HCT116 (cell line): Measurements from ENCODE around the gene GOLGA8Q. TPM values are rescaled to one million over a fixed set of nuclear protein-coding genes. Genes with fewer than 3 reads are reported as not detected.
A peak's percentile ranks its signal among the peaks of the same experiment; 100 is the strongest.
"Not testable (repeated sequence)": the region's sequence is repeated elsewhere in the genome, so short reads cannot be mapped to it uniquely, and the experiment has no call there.

ENCODE experiments used
- ATAC-seq: fragments of 200-7000 bp; cut with Tn5 transposase; 2 replicates; pipeline ENCODE4 v1.9.1; 2020; ENCODE audit warnings: mild to moderate bottlenecking, moderate library complexity
- Bru-seq: library from RNA; stranded (reverse); fragments of 400-500 nt; gene quantifications from one replicate; lab custom pipeline; 2021; lab: Mats Ljungman, UMichigan
- BruChase-seq, 2 experiments: library from RNA; stranded (reverse); fragments of 400-500 nt; gene quantifications; one replicate each; lab custom pipeline; 2021; lab: Mats Ljungman, UMichigan
- BruUV-seq: library from RNA; stranded (reverse); fragments of 400-500 nt; replicated peaks from 2 replicates; lab custom pipeline; 2021; lab: Mats Ljungman, UMichigan
- CTCF ChIA-PET: fragments of 300-600 bp; sonication (Branson Sonifier 250); formaldehyde crosslinking; loops from one replicate; lab custom pipeline; 2021; ENCODE audit warnings: antibody characterized with exemption; lab: Charles Lee
- POLR2A ChIA-PET: fragments of 300-600, 350-600 bp; sonication (Branson Sonifier 250); formaldehyde crosslinking; loops from one replicate; lab custom pipeline; 2021; ENCODE audit warnings: antibody characterized with exemption; lab: Charles Lee
- RAD21 ChIA-PET, 2 experiments: fragments of 300-600 bp; sonication (Branson Sonifier 250); formaldehyde crosslinking; loops; one replicate each; lab custom pipeline; 2023; ENCODE audit warnings: low total read pairs in 2 of 2; ENCODE audit not compliant: uncharacterized antibody in 2 of 2, unreplicated experiment in 2 of 2, low non-redundant PET in 1 of 2; lab: Charles Lee
- DNase-seq: peaks from one replicate; pipeline ENCODE4 v3.0.0-alpha.2; 2010; ENCODE audit warnings: low read depth, low spot score
- H2AFZ ChIP-seq: fragments of 200-600 bp; shearing (Covaris generic), sonication (generic); 2 replicates; pipeline ENCODE4 v1.6.1; 2017; ENCODE audit warnings: low read depth, mixed run types, mixed read lengths, antibody characterized with exemption, low read length; ENCODE audit not compliant: poor library complexity, severe bottlenecking
- H3K27ac ChIP-seq: 2 replicates; pipeline ENCODE4 v1.5.1; 2012; ENCODE audit warnings: low read depth, low read length
- H3K27me3 ChIP-seq: fragments of 200-600 bp; sonication (generic); 2 replicates; pipeline ENCODE4 v1.6.1; 2016; ENCODE audit warnings: mixed run types, low read length, mixed read lengths; ENCODE audit not compliant: insufficient read depth
- H3K36me3 ChIP-seq, 2 experiments: fragments of 200-500 bp in 1 of 2; fragments of 200-600 bp in 1 of 2; sonication (Bioruptor generic) in 1 of 2; sonication (generic) in 1 of 2; 2 replicates each; pipeline versions ENCODE4 v1.5.1 to v1.6.1; 2014 to 2016; ENCODE audit warnings: low read length in 2 of 2, inconsistent platforms in 1 of 2, mixed read lengths in 1 of 2, mixed run types in 1 of 2; ENCODE audit not compliant: insufficient read depth in 2 of 2, control insufficient read depth in 1 of 2
- H3K4me1 ChIP-seq, 2 experiments: fragments of 200-600 bp in 1 of 2; sonication (generic) in 1 of 2; 2 replicates each; pipeline versions ENCODE4 v1.5.1 to v1.6.1; 2012 to 2017; ENCODE audit warnings: low read length in 2 of 2, inconsistent platforms in 1 of 2, mild to moderate bottlenecking in 1 of 2, mixed read lengths in 1 of 2, mixed run types in 1 of 2, moderate library complexity in 1 of 2; ENCODE audit not compliant: insufficient read depth in 2 of 2, control insufficient read depth in 1 of 2
- H3K4me2 ChIP-seq: fragments of 200-600 bp; sonication (generic); 2 replicates; pipeline ENCODE4 v1.6.1; 2017; ENCODE audit warnings: mixed run types, low read length, mixed read lengths
- H3K4me3 ChIP-seq, 2 experiments: fragments of 200-600 bp in 1 of 2; sonication (generic) in 1 of 2; replicated peaks in 1 of 2; 2 replicates each; pipeline ENCODE4 v1.5.1; 2011 to 2016; ENCODE audit warnings: low read length in 2 of 2, control low read depth in 1 of 2, low read depth in 1 of 2, mild to moderate bottlenecking in 1 of 2, mixed read lengths in 1 of 2, mixed run types in 1 of 2
- H3K79me2 ChIP-seq: fragments of 200-600 bp; sonication (generic); 2 replicates; pipeline ENCODE4 v1.6.1; 2017; ENCODE audit warnings: mild to moderate bottlenecking, mixed run types, low read length, moderate library complexity, mixed read lengths; ENCODE audit not compliant: insufficient read depth
- H3K9ac ChIP-seq: fragments of 200-600 bp; sonication (generic); 2 replicates; pipeline ENCODE4 v1.6.1; 2016; ENCODE audit warnings: low read length, mixed read lengths
- H3K9me2 ChIP-seq: fragments of 200-600 bp; sonication (generic), shearing (Covaris generic); 2 replicates; pipeline ENCODE4 v1.6.1; 2017; ENCODE audit warnings: mixed run types, mild to moderate bottlenecking, moderate library complexity; ENCODE audit not compliant: insufficient read depth
- H3K9me3 ChIP-seq, 2 experiments: fragments of 200-500 bp in 1 of 2; fragments of 200-600 bp in 1 of 2; sonication (Bioruptor generic) in 1 of 2; sonication (generic) in 1 of 2; 2 replicates each; pipeline ENCODE4 v1.6.1; 2014 to 2017; ENCODE audit warnings: low read length in 2 of 2, mixed read lengths in 2 of 2, inconsistent platforms in 1 of 2, low read depth in 1 of 2, mild to moderate bottlenecking in 1 of 2, mixed run types in 1 of 2, moderate library complexity in 1 of 2; ENCODE audit not compliant: control insufficient read depth in 1 of 2, insufficient read depth in 1 of 2
- H4K20me1 ChIP-seq: fragments of 200-600 bp; sonication (generic), shearing (Covaris generic); 2 replicates; pipeline ENCODE4 v1.6.1; 2017; ENCODE audit warnings: mixed run types, mild to moderate bottlenecking, moderate library complexity; ENCODE audit not compliant: insufficient read depth
- intact Hi-C: fragments of 100-400 bp; cut with micrococcal nuclease; formaldehyde crosslinking; loops from 2 replicates; pipeline ENCODE4 v1.10.0; 2022
- long read RNA-seq: library from polyadenylated mRNA; unstranded; transcript quantifications from one replicate; pipeline ENCODE4 v2.0.0, GENCODE V29; 2021; ENCODE audit not compliant: unreplicated experiment
- polyA plus RNA-seq: library from polyadenylated mRNA; unstranded; fragments of >200 nt; gene quantifications from 2 replicates; pipeline ENCODE4 v1.2.1, GENCODE V29; 2012; ENCODE audit warnings: missing spikeins
- total RNA-seq: library from RNA; stranded (reverse); gene quantifications from one replicate; pipeline ENCODE4 v1.2.1, GENCODE V29; 2021; ENCODE audit not compliant: unreplicated experiment

GOLGA8Q gene
- not detected for total RNA-seq
- 0.10 TPM in 1 of 2 replicates, not detected in the other for polyA plus RNA-seq
- Bru-seq, nascent RNA = percentile 15 among the genes with signal in this experiment
- BruChase-seq, experiment 1, labeled RNA remaining after a 6-hour chase = percentile 20 among the genes with signal in this experiment
- percentile 22 among the genes with signal in this experiment for BruChase-seq, experiment 2, labeled RNA remaining after a 2-hour chase
- long read RNA-seq = 0 reads

- BruUV-seq, H3K79me2 ChIP-seq, intact Hi-C loops, DNase-seq, H3K27me3 ChIP-seq, CTCF ChIA-PET, H3K4me3 ChIP-seq, H3K36me3 ChIP-seq, H3K9me3 ChIP-seq, H3K4me2 ChIP-seq, ATAC-seq, H3K4me1 ChIP-seq, RAD21 ChIA-PET, H3K27ac ChIP-seq, POLR2A ChIA-PET, H2AFZ ChIP-seq, H4K20me1 ChIP-seq, H3K9me2 ChIP-seq, H3K9ac ChIP-seq: not testable (repeated sequence)
Observed at GRCh38 chr15:30551750-30552149, at the start of gene GOLGA8Q. Gene GOLGA8Q (plus strand): TSS chr15:30552050. CDS start chr15:30552078, 28 bp downstream.

GRCh38 chr15:30502904-30503781 is 48.7 kb upstream of the GOLGA8Q start:
- H3K4me2 ChIP-seq, ATAC-seq, H3K9me2 ChIP-seq, H3K4me3 ChIP-seq, H4K20me1 ChIP-seq, BruUV-seq, H3K79me2 ChIP-seq, POLR2A ChIA-PET, CTCF ChIA-PET, H3K4me1 ChIP-seq, H3K9me3 ChIP-seq, H3K27ac ChIP-seq, DNase-seq, intact Hi-C loops, H3K27me3 ChIP-seq, H3K9ac ChIP-seq, H3K36me3 ChIP-seq, H2AFZ ChIP-seq, RAD21 ChIA-PET: not testable (repeated sequence)

- H3K9me3 ChIP-seq, H3K27ac ChIP-seq, H3K9me2 ChIP-seq, POLR2A ChIA-PET, H3K4me2 ChIP-seq, H3K36me3 ChIP-seq, H4K20me1 ChIP-seq, CTCF ChIA-PET, H3K9ac ChIP-seq, H3K4me3 ChIP-seq, DNase-seq, BruUV-seq, H3K79me2 ChIP-seq, H3K27me3 ChIP-seq, RAD21 ChIA-PET, intact Hi-C loops, H2AFZ ChIP-seq, ATAC-seq, H3K4me1 ChIP-seq: not testable (repeated sequence)
Observed at GRCh38 chr15:30504162-30504843, 47.5 kb upstream of the GOLGA8Q start.

- H3K79me2 ChIP-seq, BruUV-seq, POLR2A ChIA-PET, CTCF ChIA-PET, RAD21 ChIA-PET, H3K4me3 ChIP-seq, H3K9ac ChIP-seq, H3K4me1 ChIP-seq, H3K36me3 ChIP-seq, H3K4me2 ChIP-seq, H3K9me3 ChIP-seq, ATAC-seq, H3K9me2 ChIP-seq, H2AFZ ChIP-seq, H4K20me1 ChIP-seq, H3K27me3 ChIP-seq, intact Hi-C loops, H3K27ac ChIP-seq, DNase-seq: not testable (repeated sequence)
Observed at GRCh38 chr15:30514545-30514944, 37.3 kb upstream of the GOLGA8Q start.
